OCI-LY1 (cell line): Measurements from ENCODE around the gene SAMD5.

ENCODE experiments used
- EZH2 ChIP-seq: fragments of 200-600 bp; sonication (generic), shearing (Covaris generic); IDR thresholded peaks from 2 replicates; pipeline ENCODE4 v1.8.0; 2017; ENCODE audit warnings: borderline replicate concordance, mixed run types, mild to moderate bottlenecking, antibody characterized with exemption, low read length, moderate library complexity, mixed read lengths
- TF ChIP-seq, protein P1 (sequence below): fragments of 200-600 bp; sonication (generic), shearing (Covaris generic); IDR thresholded peaks from 2 replicates; pipeline ENCODE4 v1.5.1; 2017; ENCODE audit warnings: mild to moderate bottlenecking, antibody characterized with exemption, low read length, moderate library complexity, mixed read lengths

DNA sequence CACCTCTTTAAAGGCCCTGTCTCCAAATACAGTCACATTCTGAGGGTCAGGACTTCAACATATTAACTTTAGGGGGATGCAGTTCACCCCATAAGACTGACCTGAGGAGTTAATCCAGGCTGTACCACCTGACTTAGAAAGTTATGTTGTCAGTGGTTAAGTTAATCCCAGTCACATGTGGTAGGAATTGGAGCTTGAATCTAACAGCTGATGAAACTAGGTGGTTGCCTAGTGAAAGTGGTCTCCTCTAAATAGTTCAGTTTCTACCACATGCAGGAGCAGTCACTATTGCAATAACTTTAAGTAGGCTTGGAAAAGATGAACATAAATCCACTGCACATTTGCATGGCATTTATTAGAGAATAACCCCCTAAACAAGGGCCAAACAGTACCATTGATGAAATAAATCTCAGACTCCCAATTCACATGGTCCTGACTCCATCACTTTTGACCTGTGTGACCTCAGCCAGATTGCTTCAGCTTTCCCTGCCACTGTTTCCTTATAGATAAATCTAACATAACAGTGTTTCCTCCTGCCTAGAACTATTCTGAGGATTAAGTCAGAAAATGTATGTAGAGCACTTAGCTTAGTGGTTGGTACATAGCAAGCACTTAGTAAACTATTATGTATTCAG is 20.1 kb downstream of the SAMD5 start:
- TF ChIP-seq, protein P1, sequence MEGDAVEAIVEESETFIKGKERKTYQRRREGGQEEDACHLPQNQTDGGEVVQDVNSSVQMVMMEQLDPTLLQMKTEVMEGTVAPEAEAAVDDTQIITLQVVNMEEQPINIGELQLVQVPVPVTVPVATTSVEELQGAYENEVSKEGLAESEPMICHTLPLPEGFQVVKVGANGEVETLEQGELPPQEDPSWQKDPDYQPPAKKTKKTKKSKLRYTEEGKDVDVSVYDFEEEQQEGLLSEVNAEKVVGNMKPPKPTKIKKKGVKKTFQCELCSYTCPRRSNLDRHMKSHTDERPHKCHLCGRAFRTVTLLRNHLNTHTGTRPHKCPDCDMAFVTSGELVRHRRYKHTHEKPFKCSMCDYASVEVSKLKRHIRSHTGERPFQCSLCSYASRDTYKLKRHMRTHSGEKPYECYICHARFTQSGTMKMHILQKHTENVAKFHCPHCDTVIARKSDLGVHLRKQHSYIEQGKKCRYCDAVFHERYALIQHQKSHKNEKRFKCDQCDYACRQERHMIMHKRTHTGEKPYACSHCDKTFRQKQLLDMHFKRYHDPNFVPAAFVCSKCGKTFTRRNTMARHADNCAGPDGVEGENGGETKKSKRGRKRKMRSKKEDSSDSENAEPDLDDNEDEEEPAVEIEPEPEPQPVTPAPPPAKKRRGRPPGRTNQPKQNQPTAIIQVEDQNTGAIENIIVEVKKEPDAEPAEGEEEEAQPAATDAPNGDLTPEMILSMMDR, result no peak
- TF ChIP-seq EZH2, result no peak
